ENCODE data around the gene RFC1. TPM values are rescaled to one million over a fixed set of nuclear protein-coding genes. Genes with fewer than 3 reads are reported as not detected.

RFC1 gene
- total RNA-seq, 1 experiment from 2014 or later, result 65.7 TPM

DNA sequence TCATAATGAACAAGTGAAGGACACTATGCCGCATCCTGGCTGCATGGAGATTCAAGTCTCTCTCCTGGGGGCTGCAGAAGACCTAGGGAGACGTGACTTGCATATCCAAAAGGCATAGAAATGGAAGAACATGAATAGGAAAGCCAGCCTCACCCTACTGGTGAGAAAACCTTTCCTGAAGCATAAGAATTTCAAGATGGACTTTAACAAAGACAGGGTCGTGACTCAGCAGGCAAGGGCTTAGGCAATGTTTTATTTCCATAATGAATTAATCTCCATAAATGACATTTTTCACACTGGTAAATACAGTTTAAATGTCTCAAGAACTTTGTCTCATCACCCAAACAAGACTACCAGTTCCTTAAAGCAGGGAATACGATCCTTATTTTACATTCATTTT lies 78.9 kb downstream of the RFC1 start:
- Histone ChIP-seq H3K79me2 (ENCODE audit: low read depth) (no peaks in the 10 kb centered on the region), H3K36me3 (ENCODE audit: low read depth) (peaks cover 20% of the 10 kb centered on the region), H3K4me1 (replicated peaks; ENCODE audit: insufficient read depth) (no peaks in the 10 kb centered on the region), H3K4me2 (no peak overlapping the region), H3K4me3 (no peak overlapping the region), H3K27ac (no peak overlapping the region), H3K27me3 (ENCODE audit: insufficient read depth, low read depth) (no peaks in the 10 kb centered on the region), H4K20me1 (ENCODE audit: insufficient read depth) (no peaks in the 10 kb centered on the region), H3F3A (ENCODE audit: insufficient read depth, low read depth) (no peaks in the 10 kb centered on the region), H3K9me3 (ENCODE audit: insufficient read depth, low read depth) (no peaks in the 10 kb centered on the region), H2AFZ (no peak overlapping the region), H3K9me2 (ENCODE audit: insufficient read depth) (0 out of 2 replicates have a peak, but pooled peaks cover 4% of the 10 kb centered on the region)
- no peak for TF ChIP-seq EZH2 (IDR thresholded peaks at IDR 0.05; ENCODE audit: low read depth)
- TF ChIP-seq, protein P1, sequence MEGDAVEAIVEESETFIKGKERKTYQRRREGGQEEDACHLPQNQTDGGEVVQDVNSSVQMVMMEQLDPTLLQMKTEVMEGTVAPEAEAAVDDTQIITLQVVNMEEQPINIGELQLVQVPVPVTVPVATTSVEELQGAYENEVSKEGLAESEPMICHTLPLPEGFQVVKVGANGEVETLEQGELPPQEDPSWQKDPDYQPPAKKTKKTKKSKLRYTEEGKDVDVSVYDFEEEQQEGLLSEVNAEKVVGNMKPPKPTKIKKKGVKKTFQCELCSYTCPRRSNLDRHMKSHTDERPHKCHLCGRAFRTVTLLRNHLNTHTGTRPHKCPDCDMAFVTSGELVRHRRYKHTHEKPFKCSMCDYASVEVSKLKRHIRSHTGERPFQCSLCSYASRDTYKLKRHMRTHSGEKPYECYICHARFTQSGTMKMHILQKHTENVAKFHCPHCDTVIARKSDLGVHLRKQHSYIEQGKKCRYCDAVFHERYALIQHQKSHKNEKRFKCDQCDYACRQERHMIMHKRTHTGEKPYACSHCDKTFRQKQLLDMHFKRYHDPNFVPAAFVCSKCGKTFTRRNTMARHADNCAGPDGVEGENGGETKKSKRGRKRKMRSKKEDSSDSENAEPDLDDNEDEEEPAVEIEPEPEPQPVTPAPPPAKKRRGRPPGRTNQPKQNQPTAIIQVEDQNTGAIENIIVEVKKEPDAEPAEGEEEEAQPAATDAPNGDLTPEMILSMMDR (conservative IDR thresholded peaks at IDR 0.05), result no peak
- ChIA-PET POLR2A (ENCODE audit: unreplicated experiment) (no interaction called here), CTCF (no interaction called here)
- BruUV-seq (replicated peaks), result no TSS peak
- intact Hi-C loops (cut with micrococcal nuclease; ENCODE audit: unreplicated experiment), result no loop called here
- DNase-seq, result no peak

DNA sequence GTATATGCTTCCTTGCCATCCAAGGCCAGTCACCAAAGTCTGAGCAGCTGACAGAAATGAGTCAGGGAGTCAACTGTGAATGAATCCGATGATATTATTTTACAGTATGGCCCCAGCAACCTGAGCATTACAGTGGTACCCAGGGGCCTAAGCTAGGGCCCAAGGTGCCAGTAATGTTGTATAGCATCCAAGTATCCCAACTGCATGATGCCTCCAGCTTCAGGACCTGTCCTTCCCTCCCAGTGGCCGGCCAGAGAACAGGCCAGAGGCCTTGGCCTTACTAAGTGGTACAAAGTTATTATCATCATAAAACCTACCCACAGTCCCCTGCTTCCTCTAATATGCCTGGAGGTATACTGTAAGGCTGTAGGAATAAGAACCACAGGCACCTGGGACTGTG lies 79.9 kb downstream of the RFC1 start:
- no peak overlapping the region for H3K27ac ChIP-seq
- no peaks in the 10 kb centered on the region for H3K4me1 ChIP-seq (replicated peaks; ENCODE audit: insufficient read depth)
- no peak for DNase-seq
- peaks cover 13% of the 10 kb centered on the region for H3K36me3 ChIP-seq (ENCODE audit: low read depth)
- no peak overlapping the region for H2AFZ ChIP-seq
- CTCF ChIA-PET, result no interaction called here
- H3K4me3 ChIP-seq, result no peak overlapping the region
- no peak overlapping the region for H3K4me2 ChIP-seq
- 0 out of 2 replicates have a peak, but pooled peaks cover 4% of the 10 kb centered on the region for H3K9me2 ChIP-seq (ENCODE audit: insufficient read depth)
- TF ChIP-seq, protein P1 (conservative IDR thresholded peaks at IDR 0.05), result no peak
- TF ChIP-seq EZH2 (IDR thresholded peaks at IDR 0.05; ENCODE audit: low read depth), result no peak
- BruUV-seq (replicated peaks), result no TSS peak
- H3K79me2 ChIP-seq (ENCODE audit: low read depth), result no peaks in the 10 kb centered on the region
- no peaks in the 10 kb centered on the region for H3K27me3 ChIP-seq (ENCODE audit: insufficient read depth, low read depth)
- no peaks in the 10 kb centered on the region for H4K20me1 ChIP-seq (ENCODE audit: insufficient read depth)
- H3K9me3 ChIP-seq (ENCODE audit: insufficient read depth, low read depth), result no peaks in the 10 kb centered on the region
- no peaks in the 10 kb centered on the region for H3F3A ChIP-seq (ENCODE audit: insufficient read depth, low read depth)
- intact Hi-C loops (cut with micrococcal nuclease; ENCODE audit: unreplicated experiment), result no loop called here
- POLR2A ChIA-PET (ENCODE audit: unreplicated experiment), result interaction anchor here (0.7 kb wide), 1 partner anchor 37 kb away, joined by 7 read pairs; no protein-coding TSS in a partner anchor

DNA sequence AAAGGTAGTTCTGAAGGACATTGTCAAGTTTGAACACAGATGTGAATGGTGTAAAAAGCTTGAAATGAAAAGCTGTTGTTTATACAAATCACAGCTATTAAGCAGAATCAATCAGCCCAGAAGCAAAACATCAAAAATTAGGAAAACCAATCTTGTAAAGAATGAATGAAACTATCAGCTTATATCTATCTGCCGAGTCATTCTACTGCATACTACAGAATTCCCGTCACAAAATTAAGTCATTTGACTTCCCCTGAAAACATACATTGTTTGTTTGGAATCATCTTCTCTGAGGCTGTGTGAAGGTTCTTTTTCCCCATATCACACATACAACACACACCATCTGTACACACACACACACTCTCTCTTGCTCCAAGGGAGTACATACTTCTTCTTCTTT lies 80.3 kb downstream of the RFC1 start:
- TF ChIP-seq, protein P1 (conservative IDR thresholded peaks at IDR 0.05), result no peak
- TF ChIP-seq EZH2 (IDR thresholded peaks at IDR 0.05; ENCODE audit: low read depth), result no peak
- Histone ChIP-seq H4K20me1 (ENCODE audit: insufficient read depth) (no peaks in the 10 kb centered on the region), H3K9me3 (ENCODE audit: insufficient read depth, low read depth) (no peaks in the 10 kb centered on the region), H3K27me3 (ENCODE audit: insufficient read depth, low read depth) (no peaks in the 10 kb centered on the region), H3K36me3 (ENCODE audit: low read depth) (peaks cover 12% of the 10 kb centered on the region), H3K9me2 (ENCODE audit: insufficient read depth) (0 out of 2 replicates have a peak, but pooled peaks cover 4% of the 10 kb centered on the region), H2AFZ (no peak overlapping the region), H3K4me3 (no peak overlapping the region), H3K4me2 (no peak overlapping the region), H3K27ac (no peak overlapping the region), H3K4me1 (replicated peaks; ENCODE audit: insufficient read depth) (no peaks in the 10 kb centered on the region), H3K79me2 (ENCODE audit: low read depth) (no peaks in the 10 kb centered on the region), H3F3A (ENCODE audit: insufficient read depth, low read depth) (no peaks in the 10 kb centered on the region)
- BruUV-seq (replicated peaks), result no TSS peak
- intact Hi-C loops (cut with micrococcal nuclease; ENCODE audit: unreplicated experiment), result no loop called here
- ChIA-PET POLR2A (ENCODE audit: unreplicated experiment) (interaction anchor here (0.7 kb wide), 1 partner anchor 38 kb away, joined by 7 read pairs; no protein-coding TSS in a partner anchor), CTCF (no interaction called here)
- DNase-seq, result no peak
